ENCODE results near the gene PDK3.

DNA sequence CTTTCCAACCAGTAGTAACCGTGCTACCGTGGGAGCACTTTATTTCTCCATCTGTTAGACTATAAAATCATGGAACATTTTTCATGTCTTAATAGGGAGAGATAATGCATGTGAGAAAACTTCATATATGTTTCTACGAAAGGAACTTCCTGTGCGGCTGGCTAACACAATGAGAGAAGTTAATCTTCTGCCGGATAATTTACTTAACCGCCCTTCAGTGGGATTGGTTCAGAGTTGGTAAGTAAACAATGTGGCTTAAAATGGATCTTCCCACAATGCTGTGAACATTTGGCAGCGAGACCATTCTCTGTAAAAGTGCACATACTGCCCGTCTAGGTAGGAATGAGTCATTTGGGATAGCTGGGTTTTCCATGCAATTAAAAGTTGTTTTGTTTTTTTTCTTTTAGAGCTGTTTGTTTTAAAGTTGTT lies 29.6 kb downstream of the PDK3 start:
- TF ChIP-seq, protein P1, sequence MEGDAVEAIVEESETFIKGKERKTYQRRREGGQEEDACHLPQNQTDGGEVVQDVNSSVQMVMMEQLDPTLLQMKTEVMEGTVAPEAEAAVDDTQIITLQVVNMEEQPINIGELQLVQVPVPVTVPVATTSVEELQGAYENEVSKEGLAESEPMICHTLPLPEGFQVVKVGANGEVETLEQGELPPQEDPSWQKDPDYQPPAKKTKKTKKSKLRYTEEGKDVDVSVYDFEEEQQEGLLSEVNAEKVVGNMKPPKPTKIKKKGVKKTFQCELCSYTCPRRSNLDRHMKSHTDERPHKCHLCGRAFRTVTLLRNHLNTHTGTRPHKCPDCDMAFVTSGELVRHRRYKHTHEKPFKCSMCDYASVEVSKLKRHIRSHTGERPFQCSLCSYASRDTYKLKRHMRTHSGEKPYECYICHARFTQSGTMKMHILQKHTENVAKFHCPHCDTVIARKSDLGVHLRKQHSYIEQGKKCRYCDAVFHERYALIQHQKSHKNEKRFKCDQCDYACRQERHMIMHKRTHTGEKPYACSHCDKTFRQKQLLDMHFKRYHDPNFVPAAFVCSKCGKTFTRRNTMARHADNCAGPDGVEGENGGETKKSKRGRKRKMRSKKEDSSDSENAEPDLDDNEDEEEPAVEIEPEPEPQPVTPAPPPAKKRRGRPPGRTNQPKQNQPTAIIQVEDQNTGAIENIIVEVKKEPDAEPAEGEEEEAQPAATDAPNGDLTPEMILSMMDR (optimal IDR thresholded peaks at IDR 0.05 in 1 of 3, IDR thresholded peaks at IDR 0.05 in 1 of 3, conservative IDR thresholded peaks at IDR 0.05 in 1 of 3; ENCODE audit: extremely low read depth in 1 of 3, insufficient read depth in 2 of 3, low read length in 3 of 3), result no peak
- no peak for TF ChIP-seq EZH2 (IDR thresholded peaks at IDR 0.05; ENCODE audit: low read length)
